ENCODE data around the gene CD200R1.

- TF ChIP-seq, protein P1, sequence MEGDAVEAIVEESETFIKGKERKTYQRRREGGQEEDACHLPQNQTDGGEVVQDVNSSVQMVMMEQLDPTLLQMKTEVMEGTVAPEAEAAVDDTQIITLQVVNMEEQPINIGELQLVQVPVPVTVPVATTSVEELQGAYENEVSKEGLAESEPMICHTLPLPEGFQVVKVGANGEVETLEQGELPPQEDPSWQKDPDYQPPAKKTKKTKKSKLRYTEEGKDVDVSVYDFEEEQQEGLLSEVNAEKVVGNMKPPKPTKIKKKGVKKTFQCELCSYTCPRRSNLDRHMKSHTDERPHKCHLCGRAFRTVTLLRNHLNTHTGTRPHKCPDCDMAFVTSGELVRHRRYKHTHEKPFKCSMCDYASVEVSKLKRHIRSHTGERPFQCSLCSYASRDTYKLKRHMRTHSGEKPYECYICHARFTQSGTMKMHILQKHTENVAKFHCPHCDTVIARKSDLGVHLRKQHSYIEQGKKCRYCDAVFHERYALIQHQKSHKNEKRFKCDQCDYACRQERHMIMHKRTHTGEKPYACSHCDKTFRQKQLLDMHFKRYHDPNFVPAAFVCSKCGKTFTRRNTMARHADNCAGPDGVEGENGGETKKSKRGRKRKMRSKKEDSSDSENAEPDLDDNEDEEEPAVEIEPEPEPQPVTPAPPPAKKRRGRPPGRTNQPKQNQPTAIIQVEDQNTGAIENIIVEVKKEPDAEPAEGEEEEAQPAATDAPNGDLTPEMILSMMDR (conservative IDR thresholded peaks at IDR 0.05; ENCODE audit: low read length) = no peak
- no peak for TF ChIP-seq EZH2phosphoT487 (IDR thresholded peaks at IDR 0.05; ENCODE audit: borderline replicate concordance, low read depth, low read length)
Observed at GRCh38 chr3:112990672-112991602, 16.0 kb upstream of the CD200R1 start, which contains the start of gene GTPBP8.
